Stimulated activated CD4-positive, alpha-beta T cell treated with anti-CD3 and anti-CD28 coated beads, Interleukin-12 subunit alpha, Interleukin-12 subunit beta, amount 100 ng/mL, for 48 hours (primary cell): Measurements from ENCODE around the gene KLHL36.
"Not testable (repeated sequence)": the region's sequence is repeated elsewhere in the genome, so short reads cannot be mapped to it uniquely, and the experiment has no call there.

ENCODE experiments used
- DNase-seq, 3 donors: peaks; one replicate each; pipeline ENCODE4 v3.0.0-alpha.2; 2020; ENCODE audit warnings: low read depth in 2 of 3, low spot score in 1 of 3

KLHL36 gene

GRCh38 chr16:84667600-84668309, 19.4 kb downstream of the KLHL36 start:
- DNase-seq = no peak

GRCh38 chr16:84670063-84670462, 21.8 kb downstream of the KLHL36 start:
- DNase-seq = no peak

- peak; percentile 66 to 84 (median 73) for DNase-seq
These were observed 24.2 kb downstream of the KLHL36 start for GRCh38 chr16:84672276-84673202.

- DNase-seq = no peak
These were observed 24.9 kb downstream of the KLHL36 start for GRCh38 chr16:84673203-84673535.

DNA sequence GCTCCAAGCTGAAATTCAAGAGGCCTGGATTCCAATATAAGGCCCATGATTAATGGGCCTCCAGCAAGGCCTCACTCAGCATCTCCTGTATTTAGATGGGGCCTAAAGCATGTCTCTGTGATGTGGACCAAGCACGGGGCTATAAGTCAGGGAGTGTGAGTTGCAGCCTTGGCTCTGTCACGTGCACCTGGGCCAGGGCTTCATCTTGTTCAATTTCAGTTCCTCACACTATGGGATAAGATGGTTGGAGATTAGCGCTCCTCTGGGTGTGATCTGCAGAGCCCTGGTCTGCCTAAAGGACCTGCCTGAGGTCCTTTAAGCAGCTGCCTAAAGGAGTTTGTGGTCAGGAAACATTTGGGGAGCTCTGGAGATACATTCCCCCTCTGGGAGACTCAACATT, 25.2 kb downstream of the KLHL36 start:
- no peak for DNase-seq

- no peak for DNase-seq
These were observed 27.1 kb downstream of the KLHL36 start for GRCh38 chr16:84675423-84675822.

DNA sequence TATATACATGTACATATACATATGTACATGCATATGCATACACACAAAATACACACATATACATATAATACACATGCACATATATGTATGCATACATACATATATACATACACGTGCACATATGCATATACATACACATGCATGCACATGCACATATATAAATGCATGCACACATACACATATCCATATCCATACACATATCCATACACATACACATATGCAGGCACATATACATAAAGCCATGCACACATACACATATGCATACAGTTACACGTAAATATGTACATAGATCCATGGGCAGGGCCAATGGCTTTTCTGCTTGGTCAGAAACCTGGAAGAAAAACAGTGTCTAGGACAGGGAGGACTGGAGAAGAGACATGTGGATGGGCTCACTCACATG, 27.6 kb downstream of the KLHL36 start:
- DNase-seq = no peak

- DNase-seq = no peak
These were observed 28.9 kb downstream of the KLHL36 start for GRCh38 chr16:84677017-84677803.

GRCh38 chr16:84677849-84678248, 29.5 kb downstream of the KLHL36 start:
- DNase-seq = no peak

GRCh38 chr16:84678541-84678940, 30.2 kb downstream of the KLHL36 start:
- DNase-seq = no peak

GRCh38 chr16:84680165-84680842, 32.0 kb downstream of the KLHL36 start:
- DNase-seq = no peak

- no peak for DNase-seq
These were observed 32.7 kb downstream of the KLHL36 start for GRCh38 chr16:84680843-84681629.

- no peak for DNase-seq
These were observed 35.6 kb downstream of the KLHL36 start for GRCh38 chr16:84683691-84684591.

DNA sequence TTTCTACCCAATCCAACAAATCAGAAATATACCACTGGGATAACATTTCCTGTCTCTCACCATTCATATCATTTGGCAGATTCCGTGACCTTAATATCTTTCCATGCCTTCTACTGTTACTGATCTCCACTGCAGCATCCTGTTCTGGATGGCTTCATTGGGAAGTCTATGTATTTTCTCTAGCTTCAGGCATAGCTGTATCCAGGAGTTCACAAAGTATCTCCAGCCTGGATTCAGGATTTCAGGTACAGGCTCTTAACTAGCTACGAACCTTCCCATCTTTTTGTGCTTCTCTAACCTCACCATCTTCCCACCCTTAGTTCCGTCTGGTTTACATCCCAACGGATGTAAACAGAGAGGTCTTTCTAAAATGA, 36.3 kb downstream of the KLHL36 start:
- no peak for DNase-seq

GRCh38 chr16:84685210-84685609, 36.9 kb downstream of the KLHL36 start:
- no peak for DNase-seq

DNA sequence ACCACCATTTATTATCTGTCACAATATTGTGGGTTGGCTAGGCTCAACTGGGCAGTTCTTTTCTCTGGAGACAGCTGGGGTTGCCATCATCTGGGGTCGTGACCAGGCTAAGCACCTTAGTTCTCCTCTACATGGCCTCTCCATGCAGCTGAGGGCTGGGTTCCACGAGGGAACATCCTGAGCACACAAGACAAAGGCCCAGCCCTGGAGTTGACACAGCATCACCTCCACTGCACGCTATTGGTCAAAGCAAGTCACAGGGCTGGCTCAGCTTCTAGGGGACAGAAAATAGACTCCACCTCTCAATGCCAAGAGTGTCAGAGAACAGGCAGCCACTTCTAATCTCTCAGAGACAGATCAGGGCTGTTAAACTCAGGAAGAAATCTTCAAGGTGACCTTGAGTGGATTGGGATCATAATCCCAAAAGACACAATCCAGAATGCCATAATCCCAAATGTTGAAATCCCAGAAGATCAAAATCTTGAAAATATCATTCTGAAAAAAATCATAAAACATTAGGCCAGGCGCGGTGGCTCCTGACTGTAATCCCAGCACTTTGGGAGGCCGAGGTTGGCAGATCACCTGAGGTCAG, 38.5 kb downstream of the KLHL36 start:
- no peak for DNase-seq

DNA sequence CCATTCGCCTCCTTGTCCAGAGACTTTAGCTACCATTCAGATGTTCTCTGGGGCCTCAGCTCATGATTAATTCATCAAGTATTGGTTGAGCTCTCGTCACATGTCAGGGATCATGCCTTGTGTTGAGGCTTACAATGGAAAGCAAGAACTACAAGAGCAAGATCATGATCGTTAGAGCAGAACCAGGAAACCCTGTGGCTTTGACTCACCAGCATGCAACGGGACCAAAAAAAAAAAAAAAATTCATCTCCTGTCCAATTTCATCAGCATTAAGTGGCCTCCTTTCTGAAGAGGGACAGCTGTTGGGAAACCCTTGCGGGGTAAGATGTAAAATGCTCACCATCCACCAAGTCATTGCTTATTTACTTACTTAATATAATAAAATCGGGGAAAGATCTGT, 39.4 kb downstream of the KLHL36 start:
- DNase-seq = no peak

GRCh38 chr16:84688163-84688562, 39.9 kb downstream of the KLHL36 start:
- not testable (repeated sequence) for DNase-seq

DNA sequence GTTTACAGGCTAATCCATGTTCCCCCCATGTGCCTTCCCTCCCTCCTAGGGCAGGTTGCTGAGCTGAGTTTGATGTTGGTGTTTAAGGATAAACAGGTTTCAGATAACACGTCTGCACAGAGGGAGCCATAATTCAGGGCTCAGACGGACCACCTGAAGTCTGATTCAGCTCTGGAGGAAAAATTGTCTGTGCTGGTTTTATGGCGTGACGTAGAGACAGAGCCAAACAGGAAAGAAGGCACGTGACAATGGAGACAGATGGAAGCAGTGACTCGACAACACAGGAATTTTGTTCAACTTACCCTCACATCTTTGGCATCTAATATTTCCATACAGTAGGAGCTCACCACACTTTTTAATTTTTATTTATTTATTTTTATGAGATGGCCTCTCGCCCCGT, 40.8 kb downstream of the KLHL36 start:
- no peak for DNase-seq
